A549 (cell line): Measurements from ENCODE around the gene PYGB.

Experiments used
- EP300 ChIP-seq, 2 experiments: fragments of >200 bp; sonication (Bioruptor Twin); formaldehyde crosslinking; IDR thresholded peaks; 2 replicates in 1 of 2; 3 replicates in 1 of 2; pipeline ENCODE4 v1.6.1; 2016 to 2017
- POLR2A ChIP-seq: IDR thresholded peaks from 2 replicates; pipeline ENCODE4 v1.6.1; 2012; ENCODE audit warnings: mild to moderate bottlenecking, low read length
- RAD21 ChIP-seq, 2 experiments: fragments of >200 bp in 1 of 2; sonication (Bioruptor Twin) in 1 of 2; formaldehyde crosslinking in 1 of 2; IDR thresholded peaks in 1 of 2; conservative IDR thresholded peaks in 1 of 2; 2 replicates in 1 of 2; 3 replicates in 1 of 2; pipeline ENCODE4 v1.6.1; 2012 to 2018; ENCODE audit warnings: inconsistent platforms in 1 of 2
- RARB ChIP-seq: fragments of 250-450 bp; sonication (Bioruptor Pico); IDR thresholded peaks from 2 replicates; pipeline ENCODE4 v1.8.0; 2021; ENCODE audit warnings: mild to moderate bottlenecking, moderate library complexity
- SMC3 ChIP-seq: fragments of >200 bp; sonication (Bioruptor Twin); formaldehyde crosslinking; IDR thresholded peaks from 3 replicates; pipeline ENCODE4 v1.6.1; 2018; ENCODE audit warnings: inconsistent platforms
- TF ChIP-seq, protein P1 (sequence below): fragments of >200 bp; sonication (Bioruptor Twin); formaldehyde crosslinking; IDR thresholded peaks from 3 replicates; pipeline ENCODE4 v1.5.1; 2016

DNA sequence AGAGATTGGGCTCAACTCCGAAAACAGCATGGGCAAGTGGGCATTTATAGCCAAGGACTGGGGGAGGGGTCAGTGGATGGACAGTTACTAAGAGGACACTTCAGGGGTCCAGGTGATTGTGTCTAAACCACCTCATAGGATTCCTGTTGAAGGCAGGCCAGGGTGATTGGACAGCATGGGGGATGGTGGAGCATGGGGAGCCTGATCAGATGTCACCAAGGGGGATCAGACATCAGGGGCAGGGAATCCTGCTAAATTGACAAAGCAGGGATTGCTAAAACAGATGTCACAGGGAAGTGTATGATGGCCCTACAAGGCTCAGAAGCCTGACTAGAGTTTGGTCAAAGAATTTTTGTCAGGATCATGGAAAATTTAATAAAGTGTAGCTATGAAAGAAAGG is 2.4 kb upstream of the PYGB start:
- TF ChIP-seq RAD21 (conservative IDR thresholded peaks at IDR 0.05 in 1 of 2, IDR thresholded peaks at IDR 0.05 in 1 of 2) (no peak), EP300 (IDR thresholded peaks at IDR 0.05) (no peak), RARB (CRISPR knock-in tag) (no peak), SMC3 (no peak), POLR2A (no peak)
- TF ChIP-seq, protein P1, sequence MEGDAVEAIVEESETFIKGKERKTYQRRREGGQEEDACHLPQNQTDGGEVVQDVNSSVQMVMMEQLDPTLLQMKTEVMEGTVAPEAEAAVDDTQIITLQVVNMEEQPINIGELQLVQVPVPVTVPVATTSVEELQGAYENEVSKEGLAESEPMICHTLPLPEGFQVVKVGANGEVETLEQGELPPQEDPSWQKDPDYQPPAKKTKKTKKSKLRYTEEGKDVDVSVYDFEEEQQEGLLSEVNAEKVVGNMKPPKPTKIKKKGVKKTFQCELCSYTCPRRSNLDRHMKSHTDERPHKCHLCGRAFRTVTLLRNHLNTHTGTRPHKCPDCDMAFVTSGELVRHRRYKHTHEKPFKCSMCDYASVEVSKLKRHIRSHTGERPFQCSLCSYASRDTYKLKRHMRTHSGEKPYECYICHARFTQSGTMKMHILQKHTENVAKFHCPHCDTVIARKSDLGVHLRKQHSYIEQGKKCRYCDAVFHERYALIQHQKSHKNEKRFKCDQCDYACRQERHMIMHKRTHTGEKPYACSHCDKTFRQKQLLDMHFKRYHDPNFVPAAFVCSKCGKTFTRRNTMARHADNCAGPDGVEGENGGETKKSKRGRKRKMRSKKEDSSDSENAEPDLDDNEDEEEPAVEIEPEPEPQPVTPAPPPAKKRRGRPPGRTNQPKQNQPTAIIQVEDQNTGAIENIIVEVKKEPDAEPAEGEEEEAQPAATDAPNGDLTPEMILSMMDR: no peak
